NT2/D1 (cell line): Measurements from ENCODE around the gene LAMB1.

Experiments used
- DNase-seq: peaks from one replicate; pipeline ENCODE4 v3.0.0-alpha.2; 2011; ENCODE audit warnings: low read depth, low spot score
- H3K27me3 ChIP-seq: 2 replicates; pipeline ENCODE4 v1.6.0; 2011; ENCODE audit warnings: mild to moderate bottlenecking; ENCODE audit not compliant: insufficient read length, insufficient read depth
- H3K36me3 ChIP-seq: 2 replicates; pipeline ENCODE4 v1.6.1; 2011; ENCODE audit warnings: mild to moderate bottlenecking, low read length, mixed read lengths; ENCODE audit not compliant: insufficient read depth, insufficient read length
- H3K4me1 ChIP-seq: 2 replicates; pipeline ENCODE4 v1.5.1; 2011; ENCODE audit not compliant: insufficient read depth, insufficient read length
- H3K4me3 ChIP-seq: 2 replicates; pipeline ENCODE4 v1.5.1; 2011; ENCODE audit warnings: low read depth; ENCODE audit not compliant: insufficient read length
- H3K9ac ChIP-seq: 2 replicates; pipeline ENCODE4 v1.6.0; 2011; ENCODE audit warnings: low read depth; ENCODE audit not compliant: insufficient read length
- H3K9me3 ChIP-seq: 2 replicates; pipeline ENCODE4 v1.5.1; 2011; ENCODE audit warnings: mild to moderate bottlenecking, low read length; ENCODE audit not compliant: insufficient read depth
- SUZ12 ChIP-seq: IDR thresholded peaks from 2 replicates; pipeline ENCODE4 v1.6.1; 2011; ENCODE audit not compliant: insufficient read length, insufficient read depth; ENCODE audit errors: extremely low read depth
- YY1 ChIP-seq: IDR thresholded peaks from 2 replicates; pipeline ENCODE4 v1.6.1; 2011; ENCODE audit not compliant: insufficient read length, insufficient read depth
- ZNF274 ChIP-seq: IDR thresholded peaks from 2 replicates; pipeline ENCODE4 v1.6.1; 2011; ENCODE audit warnings: mild to moderate bottlenecking, low read depth, low read length

The LAMB1 gene

DNA sequence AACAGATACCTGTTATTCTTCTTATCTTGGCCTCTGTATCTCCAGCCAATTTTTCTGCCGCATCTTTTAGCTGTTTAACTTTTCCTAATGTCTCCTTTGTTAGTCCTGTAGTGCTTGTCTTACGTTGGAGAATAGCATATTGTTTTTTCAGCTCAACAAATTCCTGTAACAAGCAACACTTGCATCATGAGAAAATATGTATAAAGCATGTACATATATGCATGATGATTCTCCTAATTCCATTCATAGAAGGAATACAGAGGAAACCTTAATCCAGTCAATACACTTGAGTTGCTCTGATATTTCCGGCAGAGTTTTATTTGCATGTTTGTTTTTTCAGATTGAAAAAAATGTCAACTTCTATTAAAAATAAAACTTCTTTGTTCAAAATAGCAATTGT, 26.1 kb upstream of the LAMB1 start:
- Histone ChIP-seq H3K36me3 (no peaks in the 10 kb centered on the region), H3K27me3 (no peaks in the 10 kb centered on the region), H3K4me3 (no peak overlapping the region), H3K9ac (no peak overlapping the region), H3K9me3 (no peaks in the 10 kb centered on the region), H3K4me1 (no peaks in the 10 kb centered on the region)
- TF ChIP-seq YY1 = no peak
- no peak for TF ChIP-seq SUZ12
- TF ChIP-seq ZNF274 = no peak
- no peak for DNase-seq

DNA sequence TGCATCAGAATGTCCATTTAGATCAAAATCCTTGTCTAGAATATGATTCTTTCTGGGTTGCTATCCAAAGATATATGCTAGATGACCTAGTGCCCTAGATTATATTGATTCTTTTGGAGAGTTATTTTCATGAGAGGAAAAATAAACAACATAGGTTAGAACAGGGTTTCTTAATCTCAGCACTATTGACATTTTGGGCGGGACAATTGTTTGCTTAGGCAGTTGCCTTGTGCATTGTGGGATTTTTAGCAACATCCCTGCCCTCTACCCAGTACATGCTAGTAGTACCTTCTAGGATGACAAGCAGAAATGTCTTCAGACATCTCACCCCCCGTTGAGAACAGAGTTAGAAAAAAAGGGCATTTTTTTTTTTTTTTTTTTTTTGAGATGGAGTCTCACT, 25.1 kb upstream of the LAMB1 start:
- no peak overlapping the region for H3K9ac ChIP-seq
- no peaks in the 10 kb centered on the region for H3K27me3 ChIP-seq
- H3K36me3 ChIP-seq = no peaks in the 10 kb centered on the region
- H3K9me3 ChIP-seq = no peaks in the 10 kb centered on the region
- no peak for DNase-seq
- TF ChIP-seq ZNF274 (no peak), YY1 (no peak), SUZ12 (no peak)
- no peaks in the 10 kb centered on the region for H3K4me1 ChIP-seq
- H3K4me3 ChIP-seq = no peak overlapping the region

- H3K4me3 ChIP-seq = no peak overlapping the region
- no peaks in the 10 kb centered on the region for H3K9me3 ChIP-seq
- no peaks in the 10 kb centered on the region for H3K36me3 ChIP-seq
- no peak overlapping the region for H3K9ac ChIP-seq
- H3K27me3 ChIP-seq = no peaks in the 10 kb centered on the region
- TF ChIP-seq ZNF274 = no peak
- TF ChIP-seq YY1 = no peak
- TF ChIP-seq SUZ12 = no peak
- no peaks in the 10 kb centered on the region for H3K4me1 ChIP-seq
- no peak for DNase-seq
These were observed 24.3 kb upstream of the LAMB1 start for GRCh38 chr7:108027239-108027638.

DNA sequence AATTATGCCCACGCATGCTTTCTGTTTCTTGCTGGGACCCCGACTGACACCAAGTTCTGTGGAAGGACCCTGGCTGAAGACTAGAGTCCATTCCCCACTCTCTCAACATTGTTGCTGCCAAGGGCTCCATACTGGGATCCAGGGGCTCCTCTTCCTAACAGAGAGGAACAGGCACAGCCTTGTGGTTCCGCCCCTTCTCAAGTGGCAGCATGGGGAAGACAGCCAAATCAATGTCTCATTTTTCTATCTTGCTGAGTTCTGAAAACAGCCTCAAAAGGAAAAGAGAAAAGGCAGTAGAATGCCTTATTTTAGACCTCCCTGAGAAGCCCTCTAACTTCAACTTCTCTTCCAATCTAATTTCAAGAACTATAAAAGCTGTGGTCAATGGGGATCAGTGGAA, 23.7 kb upstream of the LAMB1 start:
- Histone ChIP-seq H3K27me3 (no peaks in the 10 kb centered on the region), H3K4me1 (no peaks in the 10 kb centered on the region), H3K36me3 (no peaks in the 10 kb centered on the region), H3K9ac (no peak overlapping the region), H3K9me3 (no peaks in the 10 kb centered on the region), H3K4me3 (no peak overlapping the region)
- TF ChIP-seq SUZ12 = no peak
- no peak for TF ChIP-seq YY1
- TF ChIP-seq ZNF274 = no peak
- DNase-seq = no peak

- Histone ChIP-seq H3K9ac (no peak overlapping the region), H3K4me1 (no peaks in the 10 kb centered on the region), H3K9me3 (no peaks in the 10 kb centered on the region), H3K4me3 (no peak overlapping the region), H3K27me3 (no peaks in the 10 kb centered on the region), H3K36me3 (no peaks in the 10 kb centered on the region)
- DNase-seq = no peak
- TF ChIP-seq YY1 (no peak), SUZ12 (no peak), ZNF274 (no peak)
These were observed 23.2 kb upstream of the LAMB1 start for GRCh38 chr7:108026116-108026515.

DNA sequence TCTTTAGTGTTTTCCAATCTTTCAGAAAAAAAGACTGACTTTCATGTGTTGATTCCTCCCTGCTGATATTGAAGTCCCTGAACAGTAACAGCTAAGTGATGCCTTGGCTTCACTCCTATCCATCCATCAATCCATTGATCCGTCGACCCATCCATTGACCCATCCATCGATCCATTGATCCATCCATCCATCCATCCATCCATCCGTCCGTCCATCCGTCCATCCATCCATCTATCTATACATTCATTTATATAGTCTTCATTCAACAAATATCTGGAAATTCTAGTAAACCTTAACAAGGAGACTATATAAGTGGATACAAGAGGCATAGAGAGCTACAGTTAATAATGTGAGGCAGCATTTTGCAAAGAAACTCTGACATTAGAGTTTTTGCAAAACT, 21.6 kb upstream of the LAMB1 start:
- no peaks in the 10 kb centered on the region for H3K27me3 ChIP-seq
- H3K4me3 ChIP-seq = no peak overlapping the region
- no peak overlapping the region for H3K9ac ChIP-seq
- no peak for TF ChIP-seq YY1
- TF ChIP-seq SUZ12 = no peak
- no peak for TF ChIP-seq ZNF274
- no peaks in the 10 kb centered on the region for H3K36me3 ChIP-seq
- no peaks in the 10 kb centered on the region for H3K4me1 ChIP-seq
- H3K9me3 ChIP-seq = no peaks in the 10 kb centered on the region
- DNase-seq = no peak

DNA sequence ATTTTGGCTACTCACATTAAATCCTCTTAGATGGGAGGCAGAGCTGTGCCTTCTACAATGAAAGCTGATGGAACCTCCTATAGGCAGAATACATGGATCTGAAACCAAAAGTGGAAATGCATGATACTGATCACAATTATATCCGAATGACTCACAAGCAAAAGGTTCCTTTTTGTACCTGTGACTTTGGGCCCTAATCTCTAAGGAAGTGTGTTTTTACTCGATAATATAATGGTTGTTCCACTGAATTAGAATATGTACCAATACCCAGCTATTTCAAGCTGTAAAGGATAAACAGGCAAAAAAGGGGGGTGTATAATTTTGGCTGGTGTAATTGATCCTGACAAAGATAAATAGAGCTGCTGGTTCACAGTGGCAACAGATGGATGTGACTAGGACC, 17.6 kb upstream of the LAMB1 start:
- Histone ChIP-seq H3K4me3 (no peak overlapping the region), H3K27me3 (no peaks in the 10 kb centered on the region), H3K9ac (no peak overlapping the region), H3K9me3 (no peaks in the 10 kb centered on the region), H3K4me1 (no peaks in the 10 kb centered on the region), H3K36me3 (no peaks in the 10 kb centered on the region)
- DNase-seq = no peak
- TF ChIP-seq ZNF274 = no peak
- no peak for TF ChIP-seq YY1
- TF ChIP-seq SUZ12 = no peak

- no peaks in the 10 kb centered on the region for H3K4me1 ChIP-seq
- no peaks in the 10 kb centered on the region for H3K36me3 ChIP-seq
- no peak overlapping the region for H3K4me3 ChIP-seq
- TF ChIP-seq SUZ12 (no peak), ZNF274 (no peak), YY1 (no peak)
- H3K9me3 ChIP-seq = no peaks in the 10 kb centered on the region
- H3K27me3 ChIP-seq = no peaks in the 10 kb centered on the region
- H3K9ac ChIP-seq = no peak overlapping the region
- no peak for DNase-seq
These were observed 15.7 kb upstream of the LAMB1 start for GRCh38 chr7:108018668-108019067.
